Osteoblast (primary cell): Measurements from ENCODE around the gene SBF1. TPM values are rescaled to one million over a fixed set of nuclear protein-coding genes. Genes with fewer than 3 reads are reported as not detected.

ENCODE experiments used
- DNase-seq: peaks from one replicate; pipeline ENCODE4 v3.0.0; 2011; ENCODE audit warnings: low spot score, mixed read lengths; ENCODE audit not compliant: insufficient read length; ENCODE audit errors: missing footprints
- H2AFZ ChIP-seq: 2 replicates; pipeline ENCODE4 v1.6.0; 2011; ENCODE audit warnings: mild to moderate bottlenecking, low read length
- H3K27ac ChIP-seq: 2 replicates; pipeline ENCODE4 v1.5.1; 2011; ENCODE audit warnings: mild to moderate bottlenecking, low read depth, low read length, moderate library complexity
- H3K27me3 ChIP-seq: 2 replicates; pipeline ENCODE4 v1.6.0; 2012; ENCODE audit warnings: mild to moderate bottlenecking, control low read depth, inconsistent platforms, low read length, moderate library complexity; ENCODE audit not compliant: insufficient read depth
- H3K36me3 ChIP-seq: 2 replicates; pipeline ENCODE4 v1.5.1; 2011; ENCODE audit warnings: mild to moderate bottlenecking, low read length, control low read depth, moderate library complexity; ENCODE audit not compliant: insufficient read depth
- H3K4me1 ChIP-seq: 2 replicates; pipeline ENCODE4 v1.5.1; 2011; ENCODE audit warnings: mild to moderate bottlenecking, low read length, control low read depth, moderate library complexity; ENCODE audit not compliant: insufficient read depth
- H3K4me2 ChIP-seq: 2 replicates; pipeline ENCODE4 v1.6.0; 2011; ENCODE audit warnings: mild to moderate bottlenecking, low read length; ENCODE audit not compliant: insufficient read depth
- H3K4me3 ChIP-seq: fragments of 200-600 bp; sonication (generic); 3 replicates; pipeline ENCODE4 v1.5.1; 2012; ENCODE audit warnings: mild to moderate bottlenecking, low read length, inconsistent platforms; ENCODE audit not compliant: insufficient read depth
- H3K79me2 ChIP-seq: 2 replicates; pipeline ENCODE4 v1.6.0; 2012; ENCODE audit warnings: mild to moderate bottlenecking, low read length, control low read depth, inconsistent platforms; ENCODE audit not compliant: insufficient read depth
- H3K9me3 ChIP-seq: 2 replicates; pipeline ENCODE4 v1.5.1; 2011; ENCODE audit warnings: low read depth, low read length, control low read depth
- H4K20me1 ChIP-seq: 2 replicates; pipeline ENCODE4 v1.6.0; 2012; ENCODE audit warnings: mild to moderate bottlenecking, low read length, control low read depth; ENCODE audit not compliant: insufficient read depth
- total RNA-seq: library from RNA; depleted of rRNA; stranded (reverse); fragments of >200 nt; gene quantifications from 2 replicates; pipeline ENCODE4 v1.2.3, GENCODE V29; 2012
- TF ChIP-seq, protein P1 (sequence below): IDR thresholded peaks from 2 replicates; pipeline ENCODE4 v1.5.1; 2011; ENCODE audit warnings: mild to moderate bottlenecking, low read depth, low read length, moderate library complexity; ENCODE audit errors: extremely low read depth

The SBF1 gene
- total RNA-seq, 1 donor, result 93.0 TPM

DNA sequence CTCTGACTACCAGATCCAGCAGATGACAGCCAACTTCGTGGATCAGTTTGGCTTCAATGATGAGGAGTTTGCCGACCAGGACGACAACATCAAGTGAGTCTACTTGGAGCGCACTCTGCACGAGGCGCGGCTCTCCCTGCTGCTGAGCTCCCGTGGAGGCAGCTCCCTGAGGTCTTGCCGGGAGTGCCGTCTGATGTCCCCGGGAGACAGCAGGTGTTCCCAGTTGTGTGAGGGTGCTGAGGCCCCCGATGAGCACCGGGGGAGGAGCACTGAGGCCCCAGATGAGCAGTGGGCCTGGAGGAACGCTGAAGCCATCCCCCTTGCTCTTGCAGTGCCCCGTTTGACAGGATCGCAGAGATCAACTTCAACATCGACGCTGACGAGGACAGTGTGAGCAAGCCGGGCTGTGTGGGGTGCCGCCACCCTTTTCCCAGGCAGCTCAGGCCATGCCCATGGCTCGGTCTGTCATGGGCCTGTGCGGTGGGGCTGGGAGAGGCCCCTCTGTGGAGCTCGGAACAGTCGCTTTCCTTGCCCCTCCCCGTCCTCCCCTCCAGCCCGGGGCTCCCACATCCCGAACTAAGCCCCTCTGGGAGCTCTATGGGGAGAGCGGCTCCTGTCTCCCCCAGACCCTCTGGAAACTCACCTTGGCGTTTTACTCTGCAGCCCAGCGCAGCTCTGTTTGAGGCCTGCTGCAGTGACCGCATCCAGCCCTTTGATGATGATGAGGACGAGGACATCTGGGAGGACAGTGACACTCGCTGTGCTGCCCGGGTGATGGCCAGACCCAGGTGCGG lies 37.1 kb downstream of the SBF1 start:
- H3K4me1 ChIP-seq, result no peaks in the 10 kb centered on the region
- no peak overlapping the region for H3K27ac ChIP-seq
- no peaks in the 10 kb centered on the region for H3K79me2 ChIP-seq
- no peak overlapping the region for H2AFZ ChIP-seq
- H3K9me3 ChIP-seq, result no peaks in the 10 kb centered on the region
- no peak overlapping the region for H3K4me3 ChIP-seq
- TF ChIP-seq, protein P1, sequence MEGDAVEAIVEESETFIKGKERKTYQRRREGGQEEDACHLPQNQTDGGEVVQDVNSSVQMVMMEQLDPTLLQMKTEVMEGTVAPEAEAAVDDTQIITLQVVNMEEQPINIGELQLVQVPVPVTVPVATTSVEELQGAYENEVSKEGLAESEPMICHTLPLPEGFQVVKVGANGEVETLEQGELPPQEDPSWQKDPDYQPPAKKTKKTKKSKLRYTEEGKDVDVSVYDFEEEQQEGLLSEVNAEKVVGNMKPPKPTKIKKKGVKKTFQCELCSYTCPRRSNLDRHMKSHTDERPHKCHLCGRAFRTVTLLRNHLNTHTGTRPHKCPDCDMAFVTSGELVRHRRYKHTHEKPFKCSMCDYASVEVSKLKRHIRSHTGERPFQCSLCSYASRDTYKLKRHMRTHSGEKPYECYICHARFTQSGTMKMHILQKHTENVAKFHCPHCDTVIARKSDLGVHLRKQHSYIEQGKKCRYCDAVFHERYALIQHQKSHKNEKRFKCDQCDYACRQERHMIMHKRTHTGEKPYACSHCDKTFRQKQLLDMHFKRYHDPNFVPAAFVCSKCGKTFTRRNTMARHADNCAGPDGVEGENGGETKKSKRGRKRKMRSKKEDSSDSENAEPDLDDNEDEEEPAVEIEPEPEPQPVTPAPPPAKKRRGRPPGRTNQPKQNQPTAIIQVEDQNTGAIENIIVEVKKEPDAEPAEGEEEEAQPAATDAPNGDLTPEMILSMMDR, result no peak
- no peak overlapping the region for H3K4me2 ChIP-seq
- DNase-seq, result no peak
- H3K36me3 ChIP-seq, result peaks cover 23% of the 10 kb centered on the region
- H4K20me1 ChIP-seq, result peaks cover 3% of the 10 kb centered on the region
- H3K27me3 ChIP-seq, result no peaks in the 10 kb centered on the region

DNA sequence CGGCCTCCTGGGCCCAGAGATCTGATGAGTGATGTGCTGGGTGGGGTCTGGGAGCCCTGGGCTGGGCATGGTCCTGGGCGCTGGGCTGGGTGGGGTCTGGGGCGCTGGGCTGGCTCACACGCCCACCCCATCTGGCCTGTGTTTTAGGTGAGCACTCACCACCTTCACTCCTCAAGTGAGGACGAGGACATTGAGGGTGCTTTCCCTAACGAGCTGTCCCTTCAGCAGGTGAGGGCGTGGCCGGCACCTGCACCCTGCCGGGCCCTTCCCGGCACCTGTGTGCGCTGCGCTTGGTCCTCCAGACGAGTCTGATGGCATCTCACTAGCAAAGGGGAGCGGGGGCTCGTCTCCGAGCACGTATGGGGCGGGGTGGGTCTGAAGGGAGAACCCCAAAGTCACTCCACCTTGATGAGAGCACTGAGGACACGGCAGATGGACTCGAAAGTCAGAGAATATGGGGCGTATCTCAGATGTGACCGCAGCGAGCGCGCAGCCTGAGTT lies 37.9 kb downstream of the SBF1 start:
- no peaks in the 10 kb centered on the region for H3K27me3 ChIP-seq
- TF ChIP-seq, protein P1, result no peak
- no peak overlapping the region for H3K27ac ChIP-seq
- no peaks in the 10 kb centered on the region for H3K79me2 ChIP-seq
- DNase-seq, result peak; percentile 54
- H2AFZ ChIP-seq, result no peak overlapping the region
- no peak overlapping the region for H3K4me2 ChIP-seq
- peaks cover 3% of the 10 kb centered on the region for H4K20me1 ChIP-seq
- H3K4me1 ChIP-seq, result no peaks in the 10 kb centered on the region
- no peak overlapping the region for H3K4me3 ChIP-seq
- H3K36me3 ChIP-seq, result peaks cover 30% of the 10 kb centered on the region
- no peaks in the 10 kb centered on the region for H3K9me3 ChIP-seq

DNA sequence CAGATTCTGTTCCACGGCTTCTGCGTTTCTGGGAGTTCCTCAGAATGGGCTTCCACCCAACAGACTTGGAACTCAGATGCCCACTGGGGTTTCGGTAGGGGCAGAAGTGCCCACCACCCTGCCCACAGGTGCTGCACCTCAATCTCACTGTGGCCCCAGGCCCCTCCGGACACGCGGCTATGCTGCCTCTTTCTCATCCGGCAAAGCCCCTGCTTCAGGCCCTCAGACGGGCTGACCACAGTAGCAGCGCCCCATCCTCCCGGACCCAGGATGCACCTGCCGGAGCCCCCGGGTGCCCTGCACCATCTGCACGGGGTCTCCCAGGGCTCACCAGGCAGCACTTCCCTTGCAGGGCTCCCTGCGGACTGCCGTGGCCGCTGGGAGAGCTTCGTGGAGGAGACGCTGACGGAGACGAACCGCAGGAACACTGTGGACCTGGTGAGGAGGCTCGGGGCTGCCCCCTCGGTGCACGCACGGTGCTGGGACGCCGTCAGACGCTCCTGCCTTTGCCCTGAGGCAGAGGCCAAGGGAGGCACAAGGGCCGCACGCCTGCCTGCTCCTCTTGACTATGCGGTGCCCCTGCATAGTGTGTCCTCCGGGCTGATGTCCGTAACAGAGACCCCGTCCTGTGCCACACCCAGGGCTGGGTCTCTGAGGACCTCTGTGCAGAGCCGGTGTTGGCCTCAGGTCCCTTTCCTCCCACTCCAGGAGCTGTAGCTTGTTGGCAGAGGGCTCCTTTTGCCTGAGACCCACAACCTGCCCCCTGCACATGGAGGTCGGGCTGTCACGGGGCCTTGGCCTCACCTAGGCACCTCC lies 38.6 kb downstream of the SBF1 start:
- no peak overlapping the region for H2AFZ ChIP-seq

More for the DNA sequence above, 38.6 kb downstream of the SBF1 start:
- DNase-seq, result peak; percentile 58
- Histone ChIP-seq H3K36me3 (peaks cover 36% of the 10 kb centered on the region), H3K4me3 (no peak overlapping the region), H3K9me3 (no peaks in the 10 kb centered on the region), H3K27ac (no peak overlapping the region), H3K79me2 (no peaks in the 10 kb centered on the region), H4K20me1 (peaks cover 5% of the 10 kb centered on the region), H3K4me2 (no peak overlapping the region), H3K4me1 (no peaks in the 10 kb centered on the region), H3K27me3 (no peaks in the 10 kb centered on the region)
- TF ChIP-seq, protein P1, result no peak
